H1 (cell line): Measurements from ENCODE around the gene S100A16. TPM values are rescaled to one million over a fixed set of nuclear protein-coding genes. Genes with fewer than 3 reads are reported as not detected.
A peak's percentile ranks its signal among the peaks of the same experiment; 100 is the strongest.

Experiments used
- CTCF ChIA-PET: fragments of 300-600 bp; sonication (Branson Sonifier 250); formaldehyde crosslinking; loops from one replicate; lab custom pipeline; 2021; ENCODE audit not compliant: partially characterized antibody; lab: Charles Lee
- POLR2A ChIA-PET: fragments of 300-600 bp; sonication (Branson Sonifier 250); formaldehyde crosslinking; loops from one replicate; lab custom pipeline; 2021; ENCODE audit warnings: inconsistent platforms; ENCODE audit not compliant: partially characterized antibody; lab: Charles Lee
- DNase-seq, 2 experiments: peaks; one replicate each; pipeline versions ENCODE4 v3.0.0 to v3.0.0-alpha.2; 2010 to 2022; ENCODE audit warnings: low spot score in 2 of 2, low read depth in 1 of 2, mixed read lengths in 1 of 2
- FAIRE-seq: peaks from 2 replicates; lab custom pipeline; 2011; peaks lifted over from hg19 to GRCh38; lab: Jason Lieb, UNC
- H2AFZ ChIP-seq: 2 replicates; pipeline ENCODE4 v1.8.1; 2012; ENCODE audit warnings: low read length, inconsistent platforms
- H2AK5ac ChIP-seq: 2 replicates; pipeline ENCODE4 v1.6.1; 2013; ENCODE audit warnings: low read depth, low read length
- H2BK120ac ChIP-seq: replicated peaks from 2 replicates; pipeline ENCODE3; 2013; ENCODE audit warnings: low read depth, low read length, inconsistent platforms
- H2BK12ac ChIP-seq: 2 replicates; pipeline ENCODE4 v1.6.1; 2013; ENCODE audit warnings: low read depth, low read length
- H2BK15ac ChIP-seq: 2 replicates; pipeline ENCODE4 v1.6.1; 2013; ENCODE audit warnings: low read length
- H2BK20ac ChIP-seq: 2 replicates; pipeline ENCODE4 v1.6.1; 2013; ENCODE audit warnings: low read length
- H2BK5ac ChIP-seq: 2 replicates; pipeline ENCODE4 v1.6.1; 2013; ENCODE audit warnings: low read depth, low read length
- H3K14ac ChIP-seq: 2 replicates; pipeline ENCODE4 v1.6.1; 2013; ENCODE audit warnings: inconsistent platforms; ENCODE audit not compliant: insufficient read length
- H3K18ac ChIP-seq: 2 replicates; pipeline ENCODE4 v1.6.1; 2013; ENCODE audit warnings: low read length; ENCODE audit errors: extremely low read depth
- H3K23ac ChIP-seq: 2 replicates; pipeline ENCODE4 v1.6.1; 2013; ENCODE audit warnings: inconsistent platforms; ENCODE audit not compliant: insufficient read length
- H3K23me2 ChIP-seq: 2 replicates; pipeline ENCODE4 v1.6.1; 2013; ENCODE audit warnings: low read depth, low read length
- H3K27ac ChIP-seq: 2 replicates; pipeline ENCODE4 v1.6.1; 2011; ENCODE audit warnings: low read depth, low read length, inconsistent platforms
- H3K27me3 ChIP-seq, 4 experiments: replicated peaks in 1 of 4; 1 replicate in 1 of 4; 2 replicates in 3 of 4; pipeline versions ENCODE4 v1.6.1 to v1.8.1; 2011 to 2013; ENCODE audit warnings: low read length in 3 of 4, mild to moderate bottlenecking in 3 of 4, inconsistent platforms in 2 of 4, mixed read lengths in 2 of 4, moderate library complexity in 1 of 4; ENCODE audit not compliant: control insufficient read depth in 3 of 4, insufficient read depth in 3 of 4; ENCODE audit errors: extremely low read depth in 1 of 4
- H3K36me3 ChIP-seq, 4 experiments: 2 replicates each; pipeline versions ENCODE4 v1.6.1 to v1.8.1; 2011 to 2013; ENCODE audit warnings: mild to moderate bottlenecking in 4 of 4, low read length in 3 of 4, moderate library complexity in 2 of 4, control low read depth in 1 of 4, inconsistent platforms in 1 of 4; ENCODE audit not compliant: insufficient read depth in 4 of 4, control insufficient read depth in 2 of 4
- H3K4ac ChIP-seq: replicated peaks from 2 replicates; pipeline ENCODE3; 2013; ENCODE audit warnings: low read length, low read depth, mixed read lengths, inconsistent platforms; ENCODE audit not compliant: insufficient read length
- H3K4me1 ChIP-seq, 4 experiments: replicated peaks in 1 of 4; 1 replicate in 1 of 4; 2 replicates in 3 of 4; pipeline versions ENCODE4 v1.6.1 to v1.8.1; 2011 to 2013; ENCODE audit warnings: low read length in 3 of 4, inconsistent platforms in 2 of 4, mixed read lengths in 1 of 4; ENCODE audit not compliant: insufficient read depth in 4 of 4, control insufficient read depth in 3 of 4
- H3K4me2 ChIP-seq, 2 experiments: 2 replicates each; pipeline versions ENCODE4 v1.6.1 to v1.8.1; 2011 to 2013; ENCODE audit warnings: low read depth in 2 of 2, low read length in 2 of 2, control low read depth in 1 of 2, inconsistent platforms in 1 of 2, mild to moderate bottlenecking in 1 of 2; ENCODE audit not compliant: insufficient read depth in 1 of 2
- H3K4me3 ChIP-seq, 4 experiments: fragments of 200-600, 300-600 bp in 1 of 4; sonication (generic), shearing (Covaris generic), sonication (Bioruptor Twin) in 1 of 4; 2 replicates each; pipeline versions ENCODE4 v1.5.1 to v1.8.1; 2011 to 2016; ENCODE audit warnings: low read length in 4 of 4, low read depth in 3 of 4, control low read depth in 2 of 4, inconsistent platforms in 2 of 4, mild to moderate bottlenecking in 2 of 4, mixed read lengths in 1 of 4, moderate library complexity in 1 of 4; ENCODE audit not compliant: insufficient read depth in 2 of 4; ENCODE audit errors: extremely low read depth in 1 of 4
- H3K56ac ChIP-seq: replicated peaks from 2 replicates; pipeline ENCODE3; 2013; ENCODE audit warnings: low read depth, mild to moderate bottlenecking, mixed read lengths, low read length, inconsistent platforms; ENCODE audit not compliant: insufficient read length
- H3K79me1 ChIP-seq: 2 replicates; pipeline ENCODE4 v1.6.1; 2013; ENCODE audit warnings: low read depth, low read length, control low read depth
- H3K79me2 ChIP-seq, 2 experiments: 2 replicates each; pipeline versions ENCODE4 v1.6.1 to v1.8.1; 2012 to 2013; ENCODE audit warnings: low read length in 2 of 2, mild to moderate bottlenecking in 2 of 2, inconsistent platforms in 1 of 2; ENCODE audit not compliant: insufficient read depth in 2 of 2, control insufficient read depth in 1 of 2
- H3K9ac ChIP-seq, 4 experiments: replicated peaks in 1 of 4; 1 replicate in 1 of 4; 2 replicates in 3 of 4; pipeline versions ENCODE4 v1.6.1 to v1.8.1; 2011 to 2013; ENCODE audit warnings: low read depth in 3 of 4, low read length in 3 of 4, control low read depth in 2 of 4, mild to moderate bottlenecking in 2 of 4, moderate library complexity in 2 of 4, inconsistent platforms in 1 of 4; ENCODE audit errors: extremely low read depth in 1 of 4
- H3K9me3 ChIP-seq, 2 experiments: 2 replicates each; pipeline versions ENCODE4 v1.6.1 to v1.8.1; 2012 to 2013; ENCODE audit warnings: mild to moderate bottlenecking in 2 of 2, moderate library complexity in 2 of 2, control low read depth in 1 of 2, inconsistent platforms in 1 of 2, low read depth in 1 of 2, low read length in 1 of 2, mixed read lengths in 1 of 2; ENCODE audit not compliant: insufficient read depth in 2 of 2
- H4K20me1 ChIP-seq, 2 experiments: replicated peaks in 1 of 2; 2 replicates each; pipeline versions ENCODE3 to v1.8.1; 2011 to 2013; ENCODE audit warnings: inconsistent platforms in 2 of 2, low read length in 2 of 2, mild to moderate bottlenecking in 1 of 2; ENCODE audit not compliant: insufficient read depth in 2 of 2, control insufficient read depth in 1 of 2
- H4K5ac ChIP-seq: 2 replicates; pipeline ENCODE4 v1.6.1; 2013; ENCODE audit warnings: low read length, low read depth, mixed read lengths, inconsistent platforms; ENCODE audit not compliant: insufficient read length
- H4K8ac ChIP-seq: 2 replicates; pipeline ENCODE4 v1.8.0; 2013; ENCODE audit warnings: mild to moderate bottlenecking, moderate library complexity, low read length, inconsistent platforms; ENCODE audit not compliant: insufficient read depth; ENCODE audit errors: extremely low read depth
- H4K91ac ChIP-seq: replicated peaks from 2 replicates; pipeline ENCODE3; 2013; ENCODE audit warnings: low read length, mixed read lengths, inconsistent platforms; ENCODE audit not compliant: insufficient read length
- ATF3 ChIP-seq: IDR thresholded peaks from 2 replicates; pipeline ENCODE4 v1.6.1; 2011; ENCODE audit warnings: low read depth, mild to moderate bottlenecking, low read length; ENCODE audit not compliant: insufficient read depth
- E2F6 ChIP-seq: IDR thresholded peaks from 2 replicates; pipeline ENCODE4 v1.6.1; 2012; ENCODE audit warnings: inconsistent platforms
- JUND ChIP-seq: IDR thresholded peaks from 2 replicates; pipeline ENCODE4 v1.6.1; 2011; ENCODE audit warnings: mild to moderate bottlenecking, improper control_type of control experiment, low read length
- POLR2AphosphoS5 ChIP-seq: IDR thresholded peaks from 2 replicates; pipeline ENCODE4 v1.6.1; 2011; ENCODE audit warnings: low read depth, low read length
- RAD21 ChIP-seq, 2 experiments: IDR thresholded peaks in 1 of 2; conservative IDR thresholded peaks in 1 of 2; 2 replicates each; pipeline ENCODE4 v1.6.1; 2011; ENCODE audit warnings: low read depth in 2 of 2, low read length in 2 of 2, improper control_type of control experiment in 1 of 2, inconsistent platforms in 1 of 2, mild to moderate bottlenecking in 1 of 2, moderate library complexity in 1 of 2
- SP2 ChIP-seq: IDR thresholded peaks from 2 replicates; pipeline ENCODE4 v1.6.1; 2012; ENCODE audit warnings: mild to moderate bottlenecking, low read length, inconsistent platforms
- SRF ChIP-seq: IDR thresholded peaks from 2 replicates; pipeline ENCODE4 v1.6.1; 2011; ENCODE audit warnings: mild to moderate bottlenecking, low read depth, low read length, moderate library complexity
- TAF7 ChIP-seq: optimal IDR thresholded peaks from 2 replicates; pipeline ENCODE3; 2011; ENCODE audit warnings: low read depth, mild to moderate bottlenecking, inconsistent platforms, low read length, moderate library complexity, borderline replicate concordance
- TBP ChIP-seq: IDR thresholded peaks from 2 replicates; pipeline ENCODE4 v1.6.1; 2011; ENCODE audit warnings: low read depth, low read length, improper control_type of control experiment
- USF2 ChIP-seq: IDR thresholded peaks from 2 replicates; pipeline ENCODE4 v1.6.1; 2011; ENCODE audit warnings: low read length, improper control_type of control experiment
- WGBS, 2 experiments: shearing (Covaris generic) in 1 of 2; methylation state at CpG; one replicate each; pipeline versions ENCODE4 v1.1.6 to v1.1.7; 2013 to 2015; ENCODE audit warnings: low lambda C conversion rate in 2 of 2, mixed read lengths in 2 of 2, inconsistent platforms in 1 of 2, low coverage in 1 of 2, missing lambda C conversion rate in 1 of 2; ENCODE audit not compliant: insufficient replicate concordance in 2 of 2, insufficient coverage in 1 of 2, insufficient read length in 1 of 2; ENCODE audit errors: extremely low coverage in 1 of 2, missing lambda C conversion rate in 1 of 2; 5-methylcytosine and 5-hydroxymethylcytosine counted together
- polyA plus RNA-seq, 7 experiments: library from polyadenylated mRNA; depleted of rRNA in 3 of 7; stranded (reverse) in 5 of 7; unstranded in 2 of 7; fragments of >200 nt in 5 of 7; fragments of 200-250 nt in 2 of 7; gene quantifications; 1 replicate in 5 of 7; 2 replicates in 1 of 7; 4 replicates in 1 of 7; pipeline versions ENCODE4 v1.2.1 to v1.2.3, GENCODE V29; 2011 to 2013; ENCODE audit warnings: missing spikeins in 2 of 7, mixed read lengths in 2 of 7
- total RNA-seq: library from RNA; stranded (reverse); fragmentation: NEBNext Ultra II Directional; extraction: Animal tissue kit (Norgen Biotek cat#: 25700); gene quantifications from 2 replicates; pipeline ENCODE4 v1.2.1, GENCODE V29; 2021

Gene S100A16
- total and polyA plus RNA-seq, 2 of the 8 experiments (the other 6 are each of a cell fraction or from before 2014, with no cell fraction given): 14.9 to 61.4 TPM

- peaks cover 1 to 2% of the 10 kb centered on the region in 2 experiments for H4K20me1 ChIP-seq
- no peaks in the 10 kb centered on the region for H3K79me1 ChIP-seq
- POLR2A ChIA-PET: interaction anchor here (0.7 to 16.2 kb wide), 9 partner anchors 10 to 487 kb away, joined by 3 to 343 read pairs (median 30); partner anchors contain the start of genes ILF2, S100A14, S100A16 and S100A6
- CTCF ChIA-PET: interaction anchor here (0.6 to 2.9 kb wide), 3 partner anchors 13 to 114 kb away, joined by 3 to 13 read pairs (median 7); no protein-coding TSS in a partner anchor
- H2BK12ac ChIP-seq: no peak overlapping the region
- H3K14ac ChIP-seq: no peak overlapping the region
- H2AK5ac ChIP-seq: no peak overlapping the region
- no peak overlapping the region for H4K91ac ChIP-seq
- DNase-seq (no peak), FAIRE-seq (no peak)
- H3K9ac ChIP-seq: no peak overlapping the region
- H3K79me2 ChIP-seq: peaks cover 0 to 43% of the 10 kb centered on the region in 2 experiments; a peak in 3 of 4 replicates
- no peak overlapping the region for H4K8ac ChIP-seq
- peaks cover 31 to 51% (median 43%) of the 10 kb centered on the region in 4 experiments for H3K36me3 ChIP-seq
- H2AFZ ChIP-seq: no peak overlapping the region
- peak overlapping the region in 1 of 4 experiments; percentile 97; a peak in 1 of 8 replicates for H3K4me3 ChIP-seq
- no peak overlapping the region for H2BK20ac ChIP-seq
- H3K9me3 ChIP-seq: no peaks in the 10 kb centered on the region
- no peak overlapping the region for H2BK5ac ChIP-seq
- H3K27ac ChIP-seq: no peak overlapping the region
- no peak overlapping the region for H4K5ac ChIP-seq
- H3K56ac ChIP-seq: no peak overlapping the region
- no peak overlapping the region for H2BK15ac ChIP-seq
- 89% methylated on average over 6 of the region's 7 CpGs; no CpG with 5 or more reads in 1 of the 2 experiments for WGBS, 2 experiments
- peaks cover 0 to 5% (median 4%) of the 10 kb centered on the region in 4 experiments; a peak in 5 of 7 replicates for H3K4me1 ChIP-seq
- no peaks in the 10 kb centered on the region; the same call in 1 of the 2 replicates for H3K23me2 ChIP-seq
- no peaks in the 10 kb centered on the region for H3K27me3 ChIP-seq
- H2BK120ac ChIP-seq: no peak overlapping the region
- H3K23ac ChIP-seq: no peak overlapping the region
- H3K4ac ChIP-seq: no peak overlapping the region
- peak overlapping the region in 1 of 2 experiments; percentile 33; a peak in 2 of 4 replicates for H3K4me2 ChIP-seq
- H3K18ac ChIP-seq: no peak overlapping the region
- TF ChIP-seq ATF3 (no peak), RAD21 (IDR thresholded peaks at IDR 0.05 in 1 of 2, conservative IDR thresholded peaks at IDR 0.05 in 1 of 2; ENCODE audit: low read depth in 2 of 2, low read length in 2 of 2) (no peak), USF2 (no peak), SP2 (no peak), SRF (no peak), E2F6 (no peak), JUND (no peak), TBP (no peak), POLR2AphosphoS5 (no peak), TAF7 (no peak)
Observed at GRCh38 chr1:153635872-153636271, 22.9 kb upstream of the S100A16 start.
